K562 (cell line): ENCODE results near the gene CPPED1. TPM values are rescaled to one million over a fixed set of nuclear protein-coding genes. Genes with fewer than 3 reads are reported as not detected.

ENCODE experiments used
- ATAC-seq: fragments of 200-7000 bp; cut with Tn5 transposase; 3 replicates; pipeline ENCODE4 v1.9.1; 2020; ENCODE audit warnings: moderate library complexity
- BruUV-seq: library from RNA; stranded (reverse); fragments of 400-500 nt; replicated peaks from 2 replicates; lab custom pipeline; 2021; lab: Mats Ljungman, UMichigan
- CTCF ChIA-PET: fragments of 300-600 bp; formaldehyde crosslinking; extraction: SDS; loops from one replicate; lab custom pipeline; 2021; ENCODE audit warnings: low intra/inter-chr PET ratio; lab: Yijun Ruan, JAX
- POLR2A ChIA-PET: fragments of 300-600, 350-650 bp; sonication (Branson Sonifier 250); formaldehyde crosslinking; extraction: SDS; loops from one replicate; lab custom pipeline; 2021; ENCODE audit warnings: antibody characterized with exemption, inconsistent platforms; lab: Yijun Ruan, JAX
- DNase-seq, 4 experiments: peaks; one replicate each; pipeline versions ENCODE4 v3.0.0 to v3.0.0-alpha.2; 2011 to 2018; ENCODE audit warnings: low spot score in 3 of 4, mixed read lengths in 3 of 4; ENCODE audit errors: extremely low read depth in 1 of 4
- FAIRE-seq: peaks from 2 replicates; lab custom pipeline; 2011; peaks lifted over from hg19 to GRCh38; lab: Jason Lieb, UNC
- H2AFZ ChIP-seq: 2 replicates; pipeline ENCODE4 v1.6.0; 2011; ENCODE audit warnings: low read depth, low read length, control low read depth, inconsistent platforms
- H3K27ac ChIP-seq: fragments of 200-600 bp; 3 replicates; pipeline ENCODE4 v1.8.0; 2011; ENCODE audit warnings: low read depth, mild to moderate bottlenecking, control low read depth, inconsistent platforms, low read length, moderate library complexity, mixed read lengths; ENCODE audit errors: extremely low read depth
- H3K27me3 ChIP-seq, 2 experiments: fragments of 300-600 bp in 1 of 2; 2 replicates in 1 of 2; 3 replicates in 1 of 2; pipeline versions ENCODE4 v1.6.0 to v1.8.0; 2011; ENCODE audit warnings: inconsistent platforms in 2 of 2, low read length in 2 of 2, mild to moderate bottlenecking in 1 of 2, mixed read lengths in 1 of 2, moderate library complexity in 1 of 2; ENCODE audit not compliant: control insufficient read depth in 2 of 2, insufficient read depth in 2 of 2
- H3K36me3 ChIP-seq: fragments of 300-600 bp; 3 replicates; pipeline ENCODE4 v1.8.0; 2011; ENCODE audit warnings: mild to moderate bottlenecking, low read length, inconsistent platforms; ENCODE audit not compliant: control insufficient read depth, insufficient read depth
- H3K4me1 ChIP-seq, 2 experiments: fragments of 200-600 bp in 1 of 2; replicated peaks in 1 of 2; 2 replicates in 1 of 2; 3 replicates in 1 of 2; pipeline versions ENCODE4 v1.5.1 to v1.8.0; 2011; ENCODE audit warnings: inconsistent platforms in 2 of 2, low read length in 2 of 2, mild to moderate bottlenecking in 1 of 2, mixed read lengths in 1 of 2, moderate library complexity in 1 of 2; ENCODE audit not compliant: control insufficient read depth in 2 of 2, insufficient read depth in 2 of 2
- H3K4me2 ChIP-seq: 2 replicates; pipeline ENCODE4 v1.6.1; 2011; ENCODE audit warnings: low read length, control low read depth, inconsistent platforms, mixed read lengths; ENCODE audit not compliant: insufficient read depth
- H3K4me3 ChIP-seq: fragments of 200-600 bp; sonication (generic), shearing (Covaris generic); 2 replicates; pipeline ENCODE4 v1.5.1; 2016; ENCODE audit warnings: control low read depth, inconsistent platforms
- H3K79me2 ChIP-seq: fragments of 200-600 bp; 3 replicates; pipeline ENCODE4 v1.8.0; 2011; ENCODE audit warnings: low read length, inconsistent platforms; ENCODE audit not compliant: control insufficient read depth, insufficient read depth
- H3K9ac ChIP-seq, 2 experiments: 2 replicates each; pipeline versions ENCODE4 v1.6.0 to v1.6.1; 2011; ENCODE audit warnings: low read depth in 2 of 2, low read length in 2 of 2, control low read depth in 1 of 2, inconsistent platforms in 1 of 2, mild to moderate bottlenecking in 1 of 2, mixed read lengths in 1 of 2; ENCODE audit not compliant: insufficient read depth in 1 of 2
- H3K9me1 ChIP-seq: one replicate; pipeline ENCODE4 v1.6.0; 2011; ENCODE audit warnings: inconsistent platforms, mild to moderate bottlenecking, low read length, moderate library complexity; ENCODE audit not compliant: control insufficient read depth, insufficient read depth
- H3K9me3 ChIP-seq: replicated peaks from 2 replicates; pipeline ENCODE4 v1.5.1; 2011; ENCODE audit warnings: low read depth, low read length, inconsistent platforms; ENCODE audit not compliant: control insufficient read depth, insufficient read depth
- H4K20me1 ChIP-seq: replicated peaks from 2 replicates; pipeline ENCODE4 v1.6.1; 2011; ENCODE audit warnings: low read length, inconsistent platforms, mixed read lengths; ENCODE audit not compliant: control insufficient read depth, insufficient read depth
- ELF2 ChIP-seq: fragments of 250-450 bp; sonication (Bioruptor Pico); IDR thresholded peaks from 2 replicates; pipeline ENCODE4 v1.5.0; 2021; ENCODE audit warnings: mild to moderate bottlenecking
- EP400 ChIP-seq: fragments of 450-650 bp; IDR thresholded peaks from 2 replicates; pipeline ENCODE4 v1.6.1; 2017; ENCODE audit warnings: antibody characterized with exemption, mild to moderate bottlenecking, moderate library complexity
- HDAC1 ChIP-seq, 2 experiments: fragments of 450-650 bp; IDR thresholded peaks; 2 replicates each; pipeline ENCODE4 v1.6.1; 2016 to 2017; ENCODE audit warnings: inconsistent platforms in 1 of 2, mild to moderate bottlenecking in 1 of 2, moderate library complexity in 1 of 2
- IFI16 ChIP-seq: fragments of 250-450 bp; sonication (Bioruptor Pico); IDR thresholded peaks from 2 replicates; pipeline ENCODE4 v2.1.2; 2022; ENCODE audit warnings: mild to moderate bottlenecking, inconsistent platforms
- JUNB ChIP-seq: fragments of 450-650 bp; formaldehyde crosslinking; conservative IDR thresholded peaks from 2 replicates; pipeline ENCODE4 v1.4.0; 2020; ENCODE audit warnings: mild to moderate bottlenecking
- LCOR ChIP-seq: sonication (generic); formaldehyde crosslinking; IDR thresholded peaks from 2 replicates; pipeline ENCODE4 v1.8.0; 2022; ENCODE audit warnings: mild to moderate bottlenecking, missing genetic modification reagents
- NCOA1 ChIP-seq: fragments of 450-650 bp; IDR thresholded peaks from 2 replicates; pipeline ENCODE4 v1.6.1; 2016; ENCODE audit warnings: low read depth
- NELFE ChIP-seq: IDR thresholded peaks from 2 replicates; pipeline ENCODE4 v1.6.1; 2011; ENCODE audit warnings: mild to moderate bottlenecking; ENCODE audit not compliant: insufficient read depth, insufficient read length
- NR3C1 ChIP-seq: sonication (generic); formaldehyde crosslinking; IDR thresholded peaks from 2 replicates; pipeline ENCODE4 v1.8.1; 2022; ENCODE audit warnings: missing genetic modification reagents
- RHOXF2B ChIP-seq: fragments of 250-450 bp; sonication (Bioruptor Pico); conservative IDR thresholded peaks from 2 replicates; pipeline ENCODE4 v1.5.1; 2021
- SAFB2 ChIP-seq: fragments of 200-400 bp; formaldehyde crosslinking; IDR thresholded peaks from 2 replicates; pipeline ENCODE4 v1.6.1; 2018; ENCODE audit warnings: borderline replicate concordance, low read length, low read depth, moderate library complexity; ENCODE audit not compliant: severe bottlenecking
- TBL1XR1 ChIP-seq, 2 experiments: IDR thresholded peaks; 2 replicates each; pipeline ENCODE4 v1.6.1; 2012; ENCODE audit warnings: improper control_type of control experiment in 2 of 2, low read length in 2 of 2, mild to moderate bottlenecking in 1 of 2
- TEAD2 ChIP-seq: fragments of 450-650 bp; IDR thresholded peaks from 2 replicates; pipeline ENCODE4 v1.6.1; 2016; ENCODE audit warnings: missing genetic modification characterization, control low read depth, missing compliant biosample characterization
- TRIM28 ChIP-seq: fragments of 450-650 bp; IDR thresholded peaks from 2 replicates; pipeline ENCODE4 v1.6.1; 2017
- USF1 ChIP-seq: sonication (generic); formaldehyde crosslinking; IDR thresholded peaks from 2 replicates; pipeline ENCODE4 v1.9.0; 2022; ENCODE audit warnings: mild to moderate bottlenecking, missing genetic modification reagents
- ZC3H11A ChIP-seq: IDR thresholded peaks from 2 replicates; pipeline ENCODE4 v1.6.1; 2012; ENCODE audit warnings: low read depth, low read length, improper control_type of control experiment
- ZFX ChIP-seq: sonication (generic); formaldehyde crosslinking; IDR thresholded peaks from 2 replicates; pipeline ENCODE4 v1.8.0; 2022; ENCODE audit warnings: mild to moderate bottlenecking, missing genetic modification reagents, moderate library complexity
- ZNF121 ChIP-seq: sonication (generic); formaldehyde crosslinking; conservative IDR thresholded peaks from 2 replicates; pipeline ENCODE4 v1.8.0; 2022; ENCODE audit warnings: missing genetic modification reagents
- ZNF384 ChIP-seq: IDR thresholded peaks from 2 replicates; pipeline ENCODE4 v1.6.1; 2012; ENCODE audit warnings: low read depth, low read length, improper control_type of control experiment
- WGBS: fragments of 100-300 bp; shearing (Covaris generic); methylation state at CpG from one replicate; pipeline ENCODE4 v1.1.6; 2016; ENCODE audit warnings: low coverage, mixed read lengths; ENCODE audit not compliant: insufficient coverage; ENCODE audit errors: missing lambda C conversion rate; 5-methylcytosine and 5-hydroxymethylcytosine counted together
- in situ Hi-C: fragments of 300-500 bp; cut with MboI; formaldehyde crosslinking; loops from 4 replicates; pipeline ENCODE4 v1.15.0; 2018; ENCODE audit warnings: inconsistent platforms, mixed read lengths
- intact Hi-C: fragments of 100-400 bp; cut with micrococcal nuclease; formaldehyde crosslinking; loops from 2 replicates; pipeline ENCODE4 v1.14.2; 2022
- polyA plus RNA-seq, 8 experiments: library from polyadenylated mRNA; depleted of rRNA in 4 of 8; stranded (reverse) in 5 of 8; unstranded in 3 of 8; fragments of >200 nt; fragmentation: Nextera tagmentation in 2 of 8; fragmentation: Illumina TruSeq in 1 of 8; extraction: Ambion mirVana in 2 of 8; extraction: Trizol in 1 of 8; gene quantifications; 2 replicates each; pipeline versions ENCODE4 v1.2.1 to v1.2.3, GENCODE V29; 2011 to 2014; ENCODE audit warnings: inconsistent platforms in 1 of 8, missing spikeins in 1 of 8
- total RNA-seq, 7 experiments: library from RNA; depleted of rRNA in 6 of 7; stranded (reverse); fragments of >200 nt in 6 of 7; fragmentation: Illumina TruSeq in 2 of 7; extraction: Trizol in 2 of 7; gene quantifications; 2 replicates each; pipeline versions ENCODE4 v1.2.1 to v1.2.3, GENCODE V29; 2011 to 2021; ENCODE audit warnings: low replicate concordance in 1 of 7

CPPED1 gene
- total and polyA plus RNA-seq, 9 of the 15 experiments (the other 6 are each of a cell fraction or from before 2014, with no cell fraction given) = 7.5 to 25.7 (median 16.9) TPM

- Histone ChIP-seq H3K9me1 (no peaks in the 10 kb centered on the region), H2AFZ (no peak overlapping the region), H3K4me2 (no peak overlapping the region), H3K9me3 (no peaks in the 10 kb centered on the region), H3K4me3 (no peak overlapping the region), H3K79me2 (peaks cover 30% of the 10 kb centered on the region), H3K9ac (no peak overlapping the region), H3K27me3 (no peaks in the 10 kb centered on the region), H3K27ac (no peak overlapping the region), H3K4me1 (peaks cover 14 to 19% of the 10 kb centered on the region in 2 experiments; a peak in 2 of 5 replicates), H3K36me3 (no peaks in the 10 kb centered on the region), H4K20me1 (0 out of 2 replicates have a peak, but pooled peaks cover 2% of the 10 kb centered on the region)
- no peak for TF ChIP-seq EP400
- no peak for TF ChIP-seq ZNF384
- TF ChIP-seq JUNB (CRISPR knock-in tag) = no peak
- TF ChIP-seq ZNF121 (CRISPR knock-in tag) = no peak
- no peak for TF ChIP-seq IFI16 (CRISPR knock-in tag)
- TF ChIP-seq RHOXF2B (CRISPR knock-in tag) = no peak
- TF ChIP-seq ELF2 = no peak
- no peak for TF ChIP-seq NELFE
- TF ChIP-seq ZFX (CRISPR knock-in tag) = no peak
- no peak for TF ChIP-seq ZC3H11A
- no peak for TF ChIP-seq TBL1XR1 (IDR thresholded peaks at IDR 0.05; ENCODE audit: low read length in 2 of 2)
- no peak for TF ChIP-seq HDAC1 (IDR thresholded peaks at IDR 0.05)
- TF ChIP-seq TEAD2 (tag) = no peak
- TF ChIP-seq NR3C1 (CRISPR knock-in tag) = no peak
- TF ChIP-seq USF1 (CRISPR knock-in tag) = no peak
- no peak for TF ChIP-seq LCOR (CRISPR knock-in tag)
- no peak for TF ChIP-seq NCOA1
- TF ChIP-seq SAFB2 = no peak
- no peak for TF ChIP-seq TRIM28
- ChIA-PET CTCF (no interaction called here), POLR2A (no interaction called here)
- intact Hi-C loops = no loop called here
- no TSS peak for BruUV-seq
- 59% methylated on average over 2 of the region's 2 CpGs for WGBS
- FAIRE-seq (no peak), ATAC-seq (no peak), DNase-seq (no peak)
- in situ Hi-C loops = no loop called here
Measured at GRCh38 chr16:12805066-12805465, 1.4 kb upstream of the CPPED1 start.
